Uterus (tissue), 2 donors: ENCODE measurements around the gene SERPINE3.

ENCODE experiments used
- POLR2A ChIP-seq, 2 donors: fragments of 450-650 bp; IDR thresholded peaks; one replicate each; pipeline ENCODE4 v1.6.1; 2016; ENCODE audit warnings: antibody characterized with exemption in 2 of 2, mild to moderate bottlenecking in 1 of 2, moderate library complexity in 1 of 2
- TF ChIP-seq, protein P1 (sequence below), 4 experiments: fragments of 200-600 bp in 2 of 4; fragments of 450-650 bp in 2 of 4; sonication (generic) in 2 of 4; IDR thresholded peaks; one replicate each; pipeline ENCODE4 v1.5.1; 2016 to 2019; ENCODE audit warnings: antibody characterized with exemption in 4 of 4, mild to moderate bottlenecking in 2 of 4, moderate library complexity in 1 of 4

DNA sequence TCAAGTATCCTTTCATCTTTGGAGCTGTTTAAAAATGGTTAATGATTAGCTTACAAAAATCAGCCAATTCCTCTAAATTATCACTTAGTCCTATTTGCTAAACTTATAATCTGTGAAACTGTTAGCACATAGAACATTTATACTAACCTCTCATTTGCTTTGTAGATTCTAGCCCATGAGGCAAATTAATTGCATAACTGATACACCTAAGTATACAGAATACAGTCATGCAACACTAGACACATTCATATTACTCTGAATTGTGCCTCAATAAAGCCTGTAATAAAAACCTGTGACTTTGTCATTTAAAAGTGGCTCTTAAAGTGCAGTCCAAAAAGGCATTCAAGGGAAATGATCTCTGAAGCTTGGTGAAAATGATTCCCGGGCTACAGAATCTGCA, 21.0 kb downstream of the SERPINE3 start:
- TF ChIP-seq, protein P1, sequence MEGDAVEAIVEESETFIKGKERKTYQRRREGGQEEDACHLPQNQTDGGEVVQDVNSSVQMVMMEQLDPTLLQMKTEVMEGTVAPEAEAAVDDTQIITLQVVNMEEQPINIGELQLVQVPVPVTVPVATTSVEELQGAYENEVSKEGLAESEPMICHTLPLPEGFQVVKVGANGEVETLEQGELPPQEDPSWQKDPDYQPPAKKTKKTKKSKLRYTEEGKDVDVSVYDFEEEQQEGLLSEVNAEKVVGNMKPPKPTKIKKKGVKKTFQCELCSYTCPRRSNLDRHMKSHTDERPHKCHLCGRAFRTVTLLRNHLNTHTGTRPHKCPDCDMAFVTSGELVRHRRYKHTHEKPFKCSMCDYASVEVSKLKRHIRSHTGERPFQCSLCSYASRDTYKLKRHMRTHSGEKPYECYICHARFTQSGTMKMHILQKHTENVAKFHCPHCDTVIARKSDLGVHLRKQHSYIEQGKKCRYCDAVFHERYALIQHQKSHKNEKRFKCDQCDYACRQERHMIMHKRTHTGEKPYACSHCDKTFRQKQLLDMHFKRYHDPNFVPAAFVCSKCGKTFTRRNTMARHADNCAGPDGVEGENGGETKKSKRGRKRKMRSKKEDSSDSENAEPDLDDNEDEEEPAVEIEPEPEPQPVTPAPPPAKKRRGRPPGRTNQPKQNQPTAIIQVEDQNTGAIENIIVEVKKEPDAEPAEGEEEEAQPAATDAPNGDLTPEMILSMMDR (IDR thresholded peaks at IDR 0.05): no peak
- TF ChIP-seq POLR2A (IDR thresholded peaks at IDR 0.05): no peak
